Measurements from ENCODE around the gene IFNG.

Gene IFNG

GRCh38 chr12:68114606-68115005 is 44.9 kb downstream of the IFNG start:
- no peak for DNase-seq

GRCh38 chr12:68113644-68114043 is 45.9 kb downstream of the IFNG start:
- DNase-seq: no peak

- no peak for DNase-seq
Observed at GRCh38 chr12:68111995-68112394, 47.5 kb downstream of the IFNG start.

- no peak for DNase-seq
Observed at GRCh38 chr12:68109444-68110217, 49.9 kb downstream of the IFNG start.

GRCh38 chr12:68109001-68109400 is 50.5 kb downstream of the IFNG start:
- no peak for DNase-seq

- DNase-seq: no peak
Observed at GRCh38 chr12:68106660-68107059, 52.9 kb downstream of the IFNG start.

- DNase-seq: no peak
Observed at GRCh38 chr12:68106160-68106559, 53.4 kb downstream of the IFNG start.

All from NCI-H1930 (cell line).